ENCODE results near the gene HAUS8. TPM values are rescaled to one million over a fixed set of nuclear protein-coding genes. Genes with fewer than 3 reads are reported as not detected.
A peak's percentile ranks its signal among the peaks of the same experiment; 100 is the strongest.
"Not testable (repeated sequence)": the region's sequence is repeated elsewhere in the genome, so short reads cannot be mapped to it uniquely, and the experiment has no call there.

HAUS8 gene
- total RNA-seq, 2 donors from 2014 or later = 10.7 to 14.1 TPM

GRCh38 chr19:17105556-17105955 lies 30.3 kb upstream of the HAUS8 start:
- ATAC-seq (no peak), DNase-seq (no peak)
- intact Hi-C loops (cut with DNase I, micrococcal nuclease) = no loop called here

GRCh38 chr19:17104679-17105078 lies 29.4 kb upstream of the HAUS8 start:
- ATAC-seq (no peak), DNase-seq (no peak)
- intact Hi-C loops (cut with DNase I, micrococcal nuclease) = no loop called here

- no peak for DNase-seq
- ATAC-seq = no peak
- intact Hi-C loops (cut with DNase I, micrococcal nuclease) = no loop called here
These were observed 27.9 kb upstream of the HAUS8 start for GRCh38 chr19:17103177-17103576.

- intact Hi-C loops (cut with DNase I, micrococcal nuclease) = no loop called here
- DNase-seq = no peak
- no peak for ATAC-seq
These were observed 26.7 kb upstream of the HAUS8 start for GRCh38 chr19:17101686-17102628.

- intact Hi-C loops (cut with DNase I, micrococcal nuclease) = no loop called here
- ATAC-seq (no peak), DNase-seq (no peak)
These were observed 23.1 kb upstream of the HAUS8 start for GRCh38 chr19:17098326-17098725.

GRCh38 chr19:17097593-17098126 lies 22.4 kb upstream of the HAUS8 start:
- DNase-seq = no peak
- ATAC-seq = peak; percentile 67
- intact Hi-C loops (cut with DNase I, micrococcal nuclease) = no loop called here

- intact Hi-C loops (cut with DNase I, micrococcal nuclease) = no loop called here
- peak in 1 of 2 donors; percentile 65 for DNase-seq
- ATAC-seq = no peak
These were observed 20.1 kb upstream of the HAUS8 start for GRCh38 chr19:17095141-17095919.

GRCh38 chr19:17094694-17095093 lies 19.4 kb upstream of the HAUS8 start:
- ATAC-seq; intact Hi-C loops (cut with DNase I, micrococcal nuclease); DNase-seq: not testable (repeated sequence)

- intact Hi-C loops (cut with DNase I, micrococcal nuclease) = no loop called here
- no peak for DNase-seq
- no peak for ATAC-seq
These were observed 17.4 kb upstream of the HAUS8 start for GRCh38 chr19:17092696-17093095.

- peak; percentile 67 for ATAC-seq
- DNase-seq = peak; percentile 60 to 68
- intact Hi-C loops (cut with DNase I, micrococcal nuclease) = no loop called here
These were observed 16.6 kb upstream of the HAUS8 start for GRCh38 chr19:17091758-17092333.

GRCh38 chr19:17090583-17090982 lies 15.3 kb upstream of the HAUS8 start:
- no peak for ATAC-seq
- DNase-seq = no peak
- intact Hi-C loops (cut with DNase I, micrococcal nuclease) = no loop called here

GRCh38 chr19:17088552-17088951 lies 13.3 kb upstream of the HAUS8 start:
- no peak for ATAC-seq
- intact Hi-C loops (cut with DNase I, micrococcal nuclease) = no loop called here

GRCh38 chr19:17086834-17087233 lies 11.6 kb upstream of the HAUS8 start:
- intact Hi-C loops (cut with DNase I, micrococcal nuclease) = no loop called here
- ATAC-seq = no peak
- no peak for DNase-seq

More at GRCh38 chr19:17088552-17088951, 13.3 kb upstream of the HAUS8 start:
- DNase-seq = no peak

GRCh38 chr19:17086120-17086519 lies 10.9 kb upstream of the HAUS8 start:
- DNase-seq (no peak), ATAC-seq (no peak)
- intact Hi-C loops (cut with DNase I, micrococcal nuclease) = no loop called here

GRCh38 chr19:17081672-17082630 lies 6.7 kb upstream of the HAUS8 start:
- DNase-seq (no peak), ATAC-seq (no peak)
- intact Hi-C loops (cut with DNase I, micrococcal nuclease) = no loop called here

- ATAC-seq (no peak), DNase-seq (no peak)
These were observed 5.2 kb upstream of the HAUS8 start for GRCh38 chr19:17080440-17080801.

GRCh38 chr19:17079710-17080439 lies 4.6 kb upstream of the HAUS8 start:
- DNase-seq (peak; percentile 55 to 78), ATAC-seq (no peak)
- intact Hi-C loops (cut with DNase I, micrococcal nuclease) = loop anchor here in 1 of 2 donors (10.0 kb wide), 1 partner anchor 55 kb away; no protein-coding TSS in a partner anchor

More at GRCh38 chr19:17080440-17080801, 5.2 kb upstream of the HAUS8 start:
- intact Hi-C loops (cut with DNase I, micrococcal nuclease) = no loop called here

Data from left colon (tissue), 2 donors.